H9 (cell line): ENCODE data around the gene RBM34. TPM values are rescaled to one million over a fixed set of nuclear protein-coding genes. Genes with fewer than 3 reads are reported as not detected.

Experiments used
- DNase-seq: peaks from one replicate; pipeline ENCODE4 v3.0.0-alpha.2; 2017
- H2AFZ ChIP-seq: one replicate; pipeline ENCODE4 v1.6.1; 2013; ENCODE audit warnings: mild to moderate bottlenecking, low read length, control low read depth, moderate library complexity
- H2AK5ac ChIP-seq: 2 replicates; pipeline ENCODE4 v1.6.1; 2013; ENCODE audit warnings: low read length, control low read depth, mixed read lengths; ENCODE audit not compliant: insufficient read length
- H2BK120ac ChIP-seq: one replicate; pipeline ENCODE4 v1.6.1; 2013; ENCODE audit warnings: low read depth, mild to moderate bottlenecking, low read length, control low read depth, inconsistent platforms; ENCODE audit not compliant: poor library complexity, severe bottlenecking
- H2BK12ac ChIP-seq: 2 replicates; pipeline ENCODE4 v1.6.1; 2013; ENCODE audit warnings: low read length, control low read depth, mixed read lengths, low read depth; ENCODE audit not compliant: insufficient read length
- H2BK15ac ChIP-seq: 2 replicates; pipeline ENCODE4 v1.6.1; 2013; ENCODE audit warnings: low read depth, low read length, control low read depth
- H2BK20ac ChIP-seq: one replicate; pipeline ENCODE4 v1.6.1; 2013; ENCODE audit warnings: low read depth, mild to moderate bottlenecking, low read length, control low read depth, inconsistent platforms; ENCODE audit not compliant: poor library complexity, severe bottlenecking
- H2BK5ac ChIP-seq: 2 replicates; pipeline ENCODE4 v1.6.1; 2013; ENCODE audit warnings: low read length, control low read depth, mixed read lengths; ENCODE audit not compliant: insufficient read length
- H3K14ac ChIP-seq: 2 replicates; pipeline ENCODE4 v1.6.1; 2013; ENCODE audit warnings: low read length, control low read depth; ENCODE audit not compliant: insufficient read depth
- H3K18ac ChIP-seq: 2 replicates; pipeline ENCODE4 v1.6.1; 2013; ENCODE audit warnings: low read depth, mild to moderate bottlenecking, mixed read lengths, low read length, control low read depth; ENCODE audit not compliant: insufficient read length
- H3K23ac ChIP-seq: 2 replicates; pipeline ENCODE4 v1.6.1; 2013; ENCODE audit warnings: low read length, control low read depth, mixed read lengths, low read depth; ENCODE audit not compliant: insufficient read length
- H3K23me2 ChIP-seq: 2 replicates; pipeline ENCODE4 v1.6.1; 2013; ENCODE audit warnings: low read depth, mild to moderate bottlenecking, mixed read lengths, low read length, control low read depth; ENCODE audit not compliant: insufficient read length, poor library complexity, severe bottlenecking
- H3K27ac ChIP-seq: 2 replicates; pipeline ENCODE4 v1.5.1; 2013; ENCODE audit warnings: low read length, control low read depth, mixed read lengths, low read depth; ENCODE audit not compliant: insufficient read length
- H3K27me3 ChIP-seq: 2 replicates; pipeline ENCODE4 v1.6.1; 2013; ENCODE audit warnings: low read length, control low read depth, inconsistent platforms; ENCODE audit not compliant: insufficient read depth
- H3K4ac ChIP-seq: 2 replicates; pipeline ENCODE4 v1.6.1; 2013; ENCODE audit warnings: low read depth, mild to moderate bottlenecking, control low read depth, inconsistent platforms, low read length, moderate library complexity
- H3K4me1 ChIP-seq: 2 replicates; pipeline ENCODE4 v1.6.1; 2013; ENCODE audit warnings: low read length, control low read depth, inconsistent platforms; ENCODE audit not compliant: insufficient read depth
- H3K4me2 ChIP-seq: 2 replicates; pipeline ENCODE4 v1.6.1; 2013; ENCODE audit warnings: low read length, control low read depth, mixed read lengths; ENCODE audit not compliant: insufficient read length, insufficient read depth
- H3K56ac ChIP-seq: 2 replicates; pipeline ENCODE4 v1.6.1; 2013; ENCODE audit warnings: low read depth, mild to moderate bottlenecking, mixed read lengths, low read length, control low read depth; ENCODE audit not compliant: insufficient read length
- H3K79me1 ChIP-seq: 2 replicates; pipeline ENCODE4 v1.6.1; 2013; ENCODE audit warnings: low read depth, mild to moderate bottlenecking, moderate library complexity, low read length, control low read depth, inconsistent platforms; ENCODE audit not compliant: insufficient read depth, poor library complexity, severe bottlenecking
- H3K79me2 ChIP-seq: 2 replicates; pipeline ENCODE4 v1.6.1; 2013; ENCODE audit warnings: low read length, control low read depth, inconsistent platforms; ENCODE audit not compliant: insufficient read depth
- H3K9ac ChIP-seq: 2 replicates; pipeline ENCODE4 v1.6.1; 2013; ENCODE audit warnings: low read length, control low read depth, mixed read lengths; ENCODE audit not compliant: insufficient read length; ENCODE audit errors: extremely low read depth
- H3K9me3 ChIP-seq: one replicate; pipeline ENCODE4 v1.6.1; 2013; ENCODE audit warnings: low read depth, low read length, inconsistent platforms; ENCODE audit not compliant: control insufficient read depth
- H3T11ph ChIP-seq: one replicate; pipeline ENCODE4 v1.6.1; 2013; ENCODE audit warnings: mild to moderate bottlenecking, low read length, control low read depth, inconsistent platforms
- H4K20me1 ChIP-seq: one replicate; pipeline ENCODE4 v1.6.1; 2013; ENCODE audit not compliant: control insufficient read depth, insufficient read length, insufficient read depth
- H4K5ac ChIP-seq: 2 replicates; pipeline ENCODE4 v1.6.1; 2013; ENCODE audit warnings: low read depth, mild to moderate bottlenecking, mixed read lengths, low read length, control low read depth; ENCODE audit not compliant: insufficient read length
- H4K8ac ChIP-seq: replicated peaks from 2 replicates; pipeline ENCODE4 v1.6.1; 2013; ENCODE audit warnings: low read length, control low read depth, mixed read lengths, low read depth; ENCODE audit not compliant: insufficient read length
- H4K91ac ChIP-seq: 2 replicates; pipeline ENCODE4 v1.6.1; 2013; ENCODE audit warnings: low read depth, mild to moderate bottlenecking, moderate library complexity, mixed read lengths, low read length, control low read depth; ENCODE audit not compliant: insufficient read length
- H3K27ac Mint-ChIP-seq, 3 experiments: 2 replicates in 2 of 3; 3 replicates in 1 of 3; pipeline ENCODE4 v1.8.0; 2020 to 2021; ENCODE audit warnings: mixed read lengths in 3 of 3, mild to moderate bottlenecking in 1 of 3, moderate library complexity in 1 of 3
- H3K27me3 Mint-ChIP-seq: 2 replicates; pipeline ENCODE4 v1.8.0; 2021; ENCODE audit warnings: low read depth, mild to moderate bottlenecking, moderate library complexity, mixed read lengths
- H3K36me3 Mint-ChIP-seq, 3 experiments: 2 replicates in 2 of 3; 3 replicates in 1 of 3; pipeline ENCODE4 v1.8.0; 2020 to 2021; ENCODE audit warnings: low read depth in 3 of 3, mixed read lengths in 3 of 3; ENCODE audit not compliant: insufficient read depth in 1 of 3
- H3K4me1 Mint-ChIP-seq, 2 experiments: 2 replicates each; pipeline ENCODE4 v1.8.0; 2020; ENCODE audit warnings: mixed read lengths in 2 of 2
- H3K4me3 Mint-ChIP-seq, 2 experiments: 2 replicates in 1 of 2; 3 replicates in 1 of 2; pipeline ENCODE4 v1.8.0; 2020 to 2021; ENCODE audit warnings: mild to moderate bottlenecking in 2 of 2, mixed read lengths in 2 of 2, moderate library complexity in 1 of 2
- H3K9me3 Mint-ChIP-seq, 2 experiments: 2 replicates in 1 of 2; 3 replicates in 1 of 2; pipeline ENCODE4 v1.8.0; 2020; ENCODE audit warnings: mild to moderate bottlenecking in 2 of 2, mixed read lengths in 2 of 2, moderate library complexity in 1 of 2
- WGBS: extraction: QIAGEN DNeasy Blood & Tissue Kit; methylation state at CpG from one replicate; pipeline ENCODE4 v1.1.7; 2013; ENCODE audit warnings: missing lambda C conversion rate, low lambda C conversion rate, mixed read lengths; ENCODE audit not compliant: insufficient read length; ENCODE audit errors: extremely low coverage; 5-methylcytosine and 5-hydroxymethylcytosine counted together
- total RNA-seq: library from RNA; stranded (reverse); gene quantifications from 2 replicates; pipeline ENCODE4 v1.2.1, GENCODE V29; 2021
- TF ChIP-seq, protein P1 (sequence below): fragments of 200-600 bp; sonication (generic); conservative IDR thresholded peaks from 3 replicates; pipeline ENCODE4 v1.8.0; 2021; ENCODE audit warnings: antibody characterized with exemption, mild to moderate bottlenecking

RBM34 gene
- total RNA-seq, 1 experiment from 2014 or later = 121 TPM

DNA sequence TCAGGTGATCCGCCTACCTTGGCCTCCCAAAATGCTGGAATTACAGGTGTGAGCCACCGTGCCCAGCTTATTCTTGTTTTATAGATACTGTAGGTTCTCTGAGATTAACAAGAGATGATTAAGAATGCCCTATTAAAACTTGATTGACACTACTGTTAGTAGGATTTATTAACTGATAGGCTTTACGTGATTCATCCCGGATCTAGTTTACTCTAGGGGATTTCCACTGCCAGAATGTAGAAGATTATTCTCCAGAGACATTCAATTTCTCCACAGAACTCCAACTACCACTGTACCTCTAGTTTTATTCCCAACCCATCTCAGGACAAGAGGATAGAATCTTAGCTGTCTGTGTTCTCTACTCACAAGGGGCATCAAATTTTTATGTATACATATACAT lies 26.3 kb upstream of the RBM34 start:
- Histone ChIP-seq H3K14ac (no peak overlapping the region), H2AK5ac (no peak overlapping the region), H2BK12ac (no peak overlapping the region), H4K8ac (no peak overlapping the region), H3K9me3 (no peaks in the 10 kb centered on the region), H2BK5ac (no peak overlapping the region), H4K20me1 (no peaks in the 10 kb centered on the region), H3K4me2 (no peak overlapping the region), H2BK120ac (no peak overlapping the region), H2BK20ac (no peak overlapping the region), H4K91ac (no peak overlapping the region), H3K4me1 (no peaks in the 10 kb centered on the region), H3K79me2 (no peaks in the 10 kb centered on the region), H4K5ac (no peak overlapping the region), H2BK15ac (no peak overlapping the region), H3K79me1 (no peaks in the 10 kb centered on the region), H3K27ac (no peak overlapping the region), H3K9ac (no peak overlapping the region), H2AFZ (no peak overlapping the region), H3K56ac (no peak overlapping the region), H3K4ac (no peak overlapping the region), H3K23ac (no peak overlapping the region), H3K18ac (no peak overlapping the region), H3T11ph (no peak overlapping the region), H3K23me2 (no peaks in the 10 kb centered on the region), H3K27me3 (no peaks in the 10 kb centered on the region)
- TF ChIP-seq, protein P1, sequence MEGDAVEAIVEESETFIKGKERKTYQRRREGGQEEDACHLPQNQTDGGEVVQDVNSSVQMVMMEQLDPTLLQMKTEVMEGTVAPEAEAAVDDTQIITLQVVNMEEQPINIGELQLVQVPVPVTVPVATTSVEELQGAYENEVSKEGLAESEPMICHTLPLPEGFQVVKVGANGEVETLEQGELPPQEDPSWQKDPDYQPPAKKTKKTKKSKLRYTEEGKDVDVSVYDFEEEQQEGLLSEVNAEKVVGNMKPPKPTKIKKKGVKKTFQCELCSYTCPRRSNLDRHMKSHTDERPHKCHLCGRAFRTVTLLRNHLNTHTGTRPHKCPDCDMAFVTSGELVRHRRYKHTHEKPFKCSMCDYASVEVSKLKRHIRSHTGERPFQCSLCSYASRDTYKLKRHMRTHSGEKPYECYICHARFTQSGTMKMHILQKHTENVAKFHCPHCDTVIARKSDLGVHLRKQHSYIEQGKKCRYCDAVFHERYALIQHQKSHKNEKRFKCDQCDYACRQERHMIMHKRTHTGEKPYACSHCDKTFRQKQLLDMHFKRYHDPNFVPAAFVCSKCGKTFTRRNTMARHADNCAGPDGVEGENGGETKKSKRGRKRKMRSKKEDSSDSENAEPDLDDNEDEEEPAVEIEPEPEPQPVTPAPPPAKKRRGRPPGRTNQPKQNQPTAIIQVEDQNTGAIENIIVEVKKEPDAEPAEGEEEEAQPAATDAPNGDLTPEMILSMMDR = no peak
- H3K27ac Mint-ChIP-seq = no peak overlapping the region; a peak in 1 of 7 replicates
- no peak overlapping the region for H3K4me3 Mint-ChIP-seq
- H3K27me3 Mint-ChIP-seq = no peaks in the 10 kb centered on the region
- H3K36me3 Mint-ChIP-seq = peaks cover 7 to 37% (median 22%) of the 10 kb centered on the region in 3 experiments; a peak in 6 of 7 replicates
- WGBS = no CpG with 5 or more reads among the region's 4 CpGs
- peaks cover 2% of the 10 kb centered on the region in 2 experiments; a peak in 3 of 4 replicates for H3K4me1 Mint-ChIP-seq
- DNase-seq = no peak
- H3K9me3 Mint-ChIP-seq = no peaks in the 10 kb centered on the region
